ENCODE results near the gene CTAGE1.

The CTAGE1 gene

GRCh38 chr18:22417496-22418188, at the start of gene CTAGE1:
Gene CTAGE1, minus strand, starts transcription at chr18:22417915. Its CDS starts 104 bp downstream, at chr18:22417811.
- Histone ChIP-seq H3K4me1 (ENCODE audit: control insufficient read depth, insufficient read depth, low read length, unreplicated experiment) (peaks cover under 1% of the 10 kb centered on the region), H3K79me2 (ENCODE audit: control insufficient read depth, insufficient read depth, low read length, unreplicated experiment) (no peaks in the 10 kb centered on the region), H3K4me3 (ENCODE audit: low read depth, low read length) (no peak within 1 kb of the TSS), H3K27me3 (ENCODE audit: insufficient read depth, low read length) (no peaks in the 10 kb centered on the region), H3K36me3 (ENCODE audit: insufficient read depth, low read length) (no peaks in the 10 kb centered on the region), H3K27ac (ENCODE audit: low read depth, low read length) (no peak within 1 kb of the TSS), H2AFZ (ENCODE audit: low read length, unreplicated experiment) (no peak within 1 kb of the TSS)

GRCh38 chr18:22466608-22467395, 49.1 kb upstream of the CTAGE1 start:
- Histone ChIP-seq H3K4me3 (ENCODE audit: low read depth, low read length) (peak overlapping the region; percentile 62), H2AFZ (ENCODE audit: low read length, unreplicated experiment) (no peak overlapping the region), H3K36me3 (ENCODE audit: insufficient read depth, low read length) (0 out of 2 replicates have a peak, but pooled peaks cover 3% of the 10 kb centered on the region), H3K4me1 (ENCODE audit: control insufficient read depth, insufficient read depth, low read length, unreplicated experiment) (peaks cover 60% of the 10 kb centered on the region), H3K27ac (ENCODE audit: low read depth, low read length) (peak overlapping the region; percentile 97), H3K27me3 (ENCODE audit: insufficient read depth, low read length) (no peaks in the 10 kb centered on the region), H3K79me2 (ENCODE audit: control insufficient read depth, insufficient read depth, low read length, unreplicated experiment) (no peaks in the 10 kb centered on the region)

- Histone ChIP-seq H3K27me3 (ENCODE audit: insufficient read depth, low read length) (no peaks in the 10 kb centered on the region), H3K4me1 (ENCODE audit: control insufficient read depth, insufficient read depth, low read length, unreplicated experiment) (peaks cover 51% of the 10 kb centered on the region), H3K36me3 (ENCODE audit: insufficient read depth, low read length) (0 out of 2 replicates have a peak, but pooled peaks cover 3% of the 10 kb centered on the region), H2AFZ (ENCODE audit: low read length, unreplicated experiment) (peak overlapping the region; percentile 31), H3K27ac (ENCODE audit: low read depth, low read length) (peak overlapping the region; percentile 97), H3K79me2 (ENCODE audit: control insufficient read depth, insufficient read depth, low read length, unreplicated experiment) (no peaks in the 10 kb centered on the region), H3K4me3 (ENCODE audit: low read depth, low read length) (peak overlapping the region; percentile 62)
Observed at GRCh38 chr18:22465859-22466457, 48.2 kb upstream of the CTAGE1 start.

- H2AFZ ChIP-seq (ENCODE audit: low read length, unreplicated experiment) = no peak overlapping the region
- no peaks in the 10 kb centered on the region for H3K27me3 ChIP-seq (ENCODE audit: insufficient read depth, low read length)
- H3K27ac ChIP-seq (ENCODE audit: low read depth, low read length) = no peak overlapping the region
- H3K4me3 ChIP-seq (ENCODE audit: low read depth, low read length) = no peak overlapping the region
- peaks cover 23% of the 10 kb centered on the region for H3K4me1 ChIP-seq (ENCODE audit: control insufficient read depth, insufficient read depth, low read length, unreplicated experiment)
- H3K79me2 ChIP-seq (ENCODE audit: control insufficient read depth, insufficient read depth, low read length, unreplicated experiment) = no peaks in the 10 kb centered on the region
- no peaks in the 10 kb centered on the region for H3K36me3 ChIP-seq (ENCODE audit: insufficient read depth, low read length)
Observed at GRCh38 chr18:22463076-22463475, 45.4 kb upstream of the CTAGE1 start.

- Histone ChIP-seq H3K36me3 (ENCODE audit: insufficient read depth, low read length) (no peaks in the 10 kb centered on the region), H3K27me3 (ENCODE audit: insufficient read depth, low read length) (no peaks in the 10 kb centered on the region), H3K4me1 (ENCODE audit: control insufficient read depth, insufficient read depth, low read length, unreplicated experiment) (no peaks in the 10 kb centered on the region), H3K79me2 (ENCODE audit: control insufficient read depth, insufficient read depth, low read length, unreplicated experiment) (no peaks in the 10 kb centered on the region), H3K4me3 (ENCODE audit: low read depth, low read length) (no peak overlapping the region), H3K27ac (ENCODE audit: low read depth, low read length) (no peak overlapping the region), H2AFZ (ENCODE audit: low read length, unreplicated experiment) (no peak overlapping the region)
Observed at GRCh38 chr18:22459491-22459890, 41.8 kb upstream of the CTAGE1 start.

- H3K27me3 ChIP-seq (ENCODE audit: insufficient read depth, low read length) = no peaks in the 10 kb centered on the region
- no peak overlapping the region for H3K27ac ChIP-seq (ENCODE audit: low read depth, low read length)
- H3K79me2 ChIP-seq (ENCODE audit: control insufficient read depth, insufficient read depth, low read length, unreplicated experiment) = no peaks in the 10 kb centered on the region
- H3K4me3 ChIP-seq (ENCODE audit: low read depth, low read length) = no peak overlapping the region
- no peaks in the 10 kb centered on the region for H3K4me1 ChIP-seq (ENCODE audit: control insufficient read depth, insufficient read depth, low read length, unreplicated experiment)
- H3K36me3 ChIP-seq (ENCODE audit: insufficient read depth, low read length) = no peaks in the 10 kb centered on the region
- H2AFZ ChIP-seq (ENCODE audit: low read length, unreplicated experiment) = no peak overlapping the region
Observed at GRCh38 chr18:22457524-22457923, 39.8 kb upstream of the CTAGE1 start.

- Histone ChIP-seq H3K4me3 (ENCODE audit: low read depth, low read length) (no peak overlapping the region), H3K4me1 (ENCODE audit: control insufficient read depth, insufficient read depth, low read length, unreplicated experiment) (no peaks in the 10 kb centered on the region), H3K79me2 (ENCODE audit: control insufficient read depth, insufficient read depth, low read length, unreplicated experiment) (no peaks in the 10 kb centered on the region), H3K36me3 (ENCODE audit: insufficient read depth, low read length) (no peaks in the 10 kb centered on the region), H3K27me3 (ENCODE audit: insufficient read depth, low read length) (no peaks in the 10 kb centered on the region), H3K27ac (ENCODE audit: low read depth, low read length) (no peak overlapping the region), H2AFZ (ENCODE audit: low read length, unreplicated experiment) (no peak overlapping the region)
Observed at GRCh38 chr18:22456547-22456946, 38.8 kb upstream of the CTAGE1 start.

- no peak overlapping the region for H2AFZ ChIP-seq (ENCODE audit: low read length, unreplicated experiment)
- H3K27ac ChIP-seq (ENCODE audit: low read depth, low read length) = no peak overlapping the region
- H3K36me3 ChIP-seq (ENCODE audit: insufficient read depth, low read length) = no peaks in the 10 kb centered on the region
- H3K79me2 ChIP-seq (ENCODE audit: control insufficient read depth, insufficient read depth, low read length, unreplicated experiment) = no peaks in the 10 kb centered on the region
- no peaks in the 10 kb centered on the region for H3K27me3 ChIP-seq (ENCODE audit: insufficient read depth, low read length)
- no peaks in the 10 kb centered on the region for H3K4me1 ChIP-seq (ENCODE audit: control insufficient read depth, insufficient read depth, low read length, unreplicated experiment)
- H3K4me3 ChIP-seq (ENCODE audit: low read depth, low read length) = no peak overlapping the region
Observed at GRCh38 chr18:22456116-22456480, 38.4 kb upstream of the CTAGE1 start.

- Histone ChIP-seq H3K36me3 (ENCODE audit: insufficient read depth, low read length) (no peaks in the 10 kb centered on the region), H3K27me3 (ENCODE audit: insufficient read depth, low read length) (no peaks in the 10 kb centered on the region), H2AFZ (ENCODE audit: low read length, unreplicated experiment) (no peak overlapping the region), H3K79me2 (ENCODE audit: control insufficient read depth, insufficient read depth, low read length, unreplicated experiment) (no peaks in the 10 kb centered on the region), H3K27ac (ENCODE audit: low read depth, low read length) (no peak overlapping the region), H3K4me1 (ENCODE audit: control insufficient read depth, insufficient read depth, low read length, unreplicated experiment) (no peaks in the 10 kb centered on the region), H3K4me3 (ENCODE audit: low read depth, low read length) (no peak overlapping the region)
Observed at GRCh38 chr18:22455425-22456115, 37.9 kb upstream of the CTAGE1 start.

GRCh38 chr18:22453315-22453714, 35.6 kb upstream of the CTAGE1 start:
- H3K79me2 ChIP-seq (ENCODE audit: control insufficient read depth, insufficient read depth, low read length, unreplicated experiment) = no peaks in the 10 kb centered on the region
- no peaks in the 10 kb centered on the region for H3K4me1 ChIP-seq (ENCODE audit: control insufficient read depth, insufficient read depth, low read length, unreplicated experiment)
- no peak overlapping the region for H2AFZ ChIP-seq (ENCODE audit: low read length, unreplicated experiment)
- H3K27ac ChIP-seq (ENCODE audit: low read depth, low read length) = no peak overlapping the region
- no peaks in the 10 kb centered on the region for H3K36me3 ChIP-seq (ENCODE audit: insufficient read depth, low read length)
- H3K27me3 ChIP-seq (ENCODE audit: insufficient read depth, low read length) = no peaks in the 10 kb centered on the region
- no peak overlapping the region for H3K4me3 ChIP-seq (ENCODE audit: low read depth, low read length)
